H9 (cell line): ENCODE results near the gene GFI1. TPM values are rescaled to one million over a fixed set of nuclear protein-coding genes. Genes with fewer than 3 reads are reported as not detected.

Experiments
- DNase-seq: peaks from one replicate; pipeline ENCODE4 v3.0.0-alpha.2; 2017
- H2AFZ ChIP-seq: one replicate; pipeline ENCODE4 v1.6.1; 2013; ENCODE audit warnings: mild to moderate bottlenecking, low read length, control low read depth, moderate library complexity
- H2AK5ac ChIP-seq: 2 replicates; pipeline ENCODE4 v1.6.1; 2013; ENCODE audit warnings: low read length, control low read depth, mixed read lengths; ENCODE audit not compliant: insufficient read length
- H2BK120ac ChIP-seq: one replicate; pipeline ENCODE4 v1.6.1; 2013; ENCODE audit warnings: low read depth, mild to moderate bottlenecking, low read length, control low read depth, inconsistent platforms; ENCODE audit not compliant: poor library complexity, severe bottlenecking
- H2BK12ac ChIP-seq: 2 replicates; pipeline ENCODE4 v1.6.1; 2013; ENCODE audit warnings: low read length, control low read depth, mixed read lengths, low read depth; ENCODE audit not compliant: insufficient read length
- H2BK15ac ChIP-seq: 2 replicates; pipeline ENCODE4 v1.6.1; 2013; ENCODE audit warnings: low read depth, low read length, control low read depth
- H2BK20ac ChIP-seq: one replicate; pipeline ENCODE4 v1.6.1; 2013; ENCODE audit warnings: low read depth, mild to moderate bottlenecking, low read length, control low read depth, inconsistent platforms; ENCODE audit not compliant: poor library complexity, severe bottlenecking
- H2BK5ac ChIP-seq: 2 replicates; pipeline ENCODE4 v1.6.1; 2013; ENCODE audit warnings: low read length, control low read depth, mixed read lengths; ENCODE audit not compliant: insufficient read length
- H3K14ac ChIP-seq: 2 replicates; pipeline ENCODE4 v1.6.1; 2013; ENCODE audit warnings: low read length, control low read depth; ENCODE audit not compliant: insufficient read depth
- H3K18ac ChIP-seq: 2 replicates; pipeline ENCODE4 v1.6.1; 2013; ENCODE audit warnings: low read depth, mild to moderate bottlenecking, mixed read lengths, low read length, control low read depth; ENCODE audit not compliant: insufficient read length
- H3K23ac ChIP-seq: 2 replicates; pipeline ENCODE4 v1.6.1; 2013; ENCODE audit warnings: low read length, control low read depth, mixed read lengths, low read depth; ENCODE audit not compliant: insufficient read length
- H3K23me2 ChIP-seq: 2 replicates; pipeline ENCODE4 v1.6.1; 2013; ENCODE audit warnings: low read depth, mild to moderate bottlenecking, mixed read lengths, low read length, control low read depth; ENCODE audit not compliant: insufficient read length, poor library complexity, severe bottlenecking
- H3K27ac ChIP-seq: 2 replicates; pipeline ENCODE4 v1.5.1; 2013; ENCODE audit warnings: low read length, control low read depth, mixed read lengths, low read depth; ENCODE audit not compliant: insufficient read length
- H3K27me3 ChIP-seq: 2 replicates; pipeline ENCODE4 v1.6.1; 2013; ENCODE audit warnings: low read length, control low read depth, inconsistent platforms; ENCODE audit not compliant: insufficient read depth
- H3K4ac ChIP-seq: 2 replicates; pipeline ENCODE4 v1.6.1; 2013; ENCODE audit warnings: low read depth, mild to moderate bottlenecking, control low read depth, inconsistent platforms, low read length, moderate library complexity
- H3K4me1 ChIP-seq: 2 replicates; pipeline ENCODE4 v1.6.1; 2013; ENCODE audit warnings: low read length, control low read depth, inconsistent platforms; ENCODE audit not compliant: insufficient read depth
- H3K4me2 ChIP-seq: 2 replicates; pipeline ENCODE4 v1.6.1; 2013; ENCODE audit warnings: low read length, control low read depth, mixed read lengths; ENCODE audit not compliant: insufficient read length, insufficient read depth
- H3K56ac ChIP-seq: 2 replicates; pipeline ENCODE4 v1.6.1; 2013; ENCODE audit warnings: low read depth, mild to moderate bottlenecking, mixed read lengths, low read length, control low read depth; ENCODE audit not compliant: insufficient read length
- H3K79me1 ChIP-seq: 2 replicates; pipeline ENCODE4 v1.6.1; 2013; ENCODE audit warnings: low read depth, mild to moderate bottlenecking, moderate library complexity, low read length, control low read depth, inconsistent platforms; ENCODE audit not compliant: insufficient read depth, poor library complexity, severe bottlenecking
- H3K79me2 ChIP-seq: 2 replicates; pipeline ENCODE4 v1.6.1; 2013; ENCODE audit warnings: low read length, control low read depth, inconsistent platforms; ENCODE audit not compliant: insufficient read depth
- H3K9ac ChIP-seq: 2 replicates; pipeline ENCODE4 v1.6.1; 2013; ENCODE audit warnings: low read length, control low read depth, mixed read lengths; ENCODE audit not compliant: insufficient read length; ENCODE audit errors: extremely low read depth
- H3K9me3 ChIP-seq: one replicate; pipeline ENCODE4 v1.6.1; 2013; ENCODE audit warnings: low read depth, low read length, inconsistent platforms; ENCODE audit not compliant: control insufficient read depth
- H3T11ph ChIP-seq: one replicate; pipeline ENCODE4 v1.6.1; 2013; ENCODE audit warnings: mild to moderate bottlenecking, low read length, control low read depth, inconsistent platforms
- H4K20me1 ChIP-seq: one replicate; pipeline ENCODE4 v1.6.1; 2013; ENCODE audit not compliant: control insufficient read depth, insufficient read length, insufficient read depth
- H4K5ac ChIP-seq: 2 replicates; pipeline ENCODE4 v1.6.1; 2013; ENCODE audit warnings: low read depth, mild to moderate bottlenecking, mixed read lengths, low read length, control low read depth; ENCODE audit not compliant: insufficient read length
- H4K8ac ChIP-seq: replicated peaks from 2 replicates; pipeline ENCODE4 v1.6.1; 2013; ENCODE audit warnings: low read length, control low read depth, mixed read lengths, low read depth; ENCODE audit not compliant: insufficient read length
- H4K91ac ChIP-seq: 2 replicates; pipeline ENCODE4 v1.6.1; 2013; ENCODE audit warnings: low read depth, mild to moderate bottlenecking, moderate library complexity, mixed read lengths, low read length, control low read depth; ENCODE audit not compliant: insufficient read length
- H3K27ac Mint-ChIP-seq, 3 experiments: 2 replicates in 2 of 3; 3 replicates in 1 of 3; pipeline ENCODE4 v1.8.0; 2020 to 2021; ENCODE audit warnings: mixed read lengths in 3 of 3, mild to moderate bottlenecking in 1 of 3, moderate library complexity in 1 of 3
- H3K27me3 Mint-ChIP-seq: 2 replicates; pipeline ENCODE4 v1.8.0; 2021; ENCODE audit warnings: low read depth, mild to moderate bottlenecking, moderate library complexity, mixed read lengths
- H3K36me3 Mint-ChIP-seq, 3 experiments: 2 replicates in 2 of 3; 3 replicates in 1 of 3; pipeline ENCODE4 v1.8.0; 2020 to 2021; ENCODE audit warnings: low read depth in 3 of 3, mixed read lengths in 3 of 3; ENCODE audit not compliant: insufficient read depth in 1 of 3
- H3K4me1 Mint-ChIP-seq, 2 experiments: 2 replicates each; pipeline ENCODE4 v1.8.0; 2020; ENCODE audit warnings: mixed read lengths in 2 of 2
- H3K4me3 Mint-ChIP-seq, 2 experiments: 2 replicates in 1 of 2; 3 replicates in 1 of 2; pipeline ENCODE4 v1.8.0; 2020 to 2021; ENCODE audit warnings: mild to moderate bottlenecking in 2 of 2, mixed read lengths in 2 of 2, moderate library complexity in 1 of 2
- H3K9me3 Mint-ChIP-seq, 2 experiments: 2 replicates in 1 of 2; 3 replicates in 1 of 2; pipeline ENCODE4 v1.8.0; 2020; ENCODE audit warnings: mild to moderate bottlenecking in 2 of 2, mixed read lengths in 2 of 2, moderate library complexity in 1 of 2
- WGBS: extraction: QIAGEN DNeasy Blood & Tissue Kit; methylation state at CpG from one replicate; pipeline ENCODE4 v1.1.7; 2013; ENCODE audit warnings: missing lambda C conversion rate, low lambda C conversion rate, mixed read lengths; ENCODE audit not compliant: insufficient read length; ENCODE audit errors: extremely low coverage; 5-methylcytosine and 5-hydroxymethylcytosine counted together
- total RNA-seq: library from RNA; stranded (reverse); gene quantifications from 2 replicates; pipeline ENCODE4 v1.2.1, GENCODE V29; 2021
- TF ChIP-seq, protein P1 (sequence below): fragments of 200-600 bp; sonication (generic); conservative IDR thresholded peaks from 3 replicates; pipeline ENCODE4 v1.8.0; 2021; ENCODE audit warnings: antibody characterized with exemption, mild to moderate bottlenecking

Gene GFI1
- total RNA-seq, 1 experiment from 2014 or later, result 0.11 TPM

DNA sequence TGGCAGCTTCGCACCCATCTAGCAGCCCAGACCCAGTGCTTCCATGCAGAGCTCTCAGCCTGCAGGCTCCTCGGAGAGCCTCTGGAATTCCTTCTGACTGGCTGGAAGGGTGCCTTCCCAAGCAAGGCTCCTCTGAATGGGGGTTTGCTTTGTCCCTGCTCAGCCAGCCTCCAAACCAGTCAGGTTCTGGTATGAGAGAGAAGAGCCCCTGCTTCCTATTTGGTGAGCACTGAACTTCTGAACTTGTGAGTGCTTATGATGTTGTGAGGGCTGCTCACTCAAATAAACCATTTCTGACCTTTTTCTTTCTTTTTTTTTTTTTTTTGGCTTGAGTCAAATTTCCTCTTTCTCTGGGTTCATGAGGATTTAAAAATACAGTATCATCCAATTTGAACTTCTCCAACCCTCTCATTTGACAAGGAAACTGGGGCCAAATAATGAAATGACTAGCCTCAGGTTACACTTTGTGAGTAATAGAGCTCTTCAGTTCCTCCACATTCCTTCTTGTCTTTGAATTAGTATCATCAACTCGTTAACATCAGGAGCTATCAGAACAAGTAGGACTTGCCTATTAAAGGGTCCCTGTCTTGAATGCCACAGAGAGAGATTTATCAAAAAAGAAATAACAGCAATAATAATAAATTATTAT lies 39.6 kb downstream of the GFI1 start:
- no peaks in the 10 kb centered on the region for H3K23me2 ChIP-seq
- H3K4me1 ChIP-seq, result no peaks in the 10 kb centered on the region
- no peak overlapping the region for H2BK15ac ChIP-seq
- no peak overlapping the region for H3K23ac ChIP-seq
- peaks cover 10 to 11% of the 10 kb centered on the region in 2 experiments for H3K4me1 Mint-ChIP-seq
- no peak overlapping the region for H3K4me3 Mint-ChIP-seq
- H3K4me2 ChIP-seq, result no peak overlapping the region
- no peaks in the 10 kb centered on the region for H3K79me1 ChIP-seq
- no peaks in the 10 kb centered on the region for H3K36me3 Mint-ChIP-seq
- no peak overlapping the region for H4K91ac ChIP-seq
- no peak overlapping the region for H2BK120ac ChIP-seq
- WGBS, result no CpG with 5 or more reads among the region's 3 CpGs
- H3K4ac ChIP-seq, result no peak overlapping the region
- no peak overlapping the region for H3K27ac ChIP-seq
- H2BK12ac ChIP-seq, result no peak overlapping the region
- H3K27ac Mint-ChIP-seq, result no peak overlapping the region
- no peak overlapping the region for H3T11ph ChIP-seq
- H2BK20ac ChIP-seq, result no peak overlapping the region
- H3K9ac ChIP-seq, result no peak overlapping the region
- H4K8ac ChIP-seq, result no peak overlapping the region
- TF ChIP-seq, protein P1, sequence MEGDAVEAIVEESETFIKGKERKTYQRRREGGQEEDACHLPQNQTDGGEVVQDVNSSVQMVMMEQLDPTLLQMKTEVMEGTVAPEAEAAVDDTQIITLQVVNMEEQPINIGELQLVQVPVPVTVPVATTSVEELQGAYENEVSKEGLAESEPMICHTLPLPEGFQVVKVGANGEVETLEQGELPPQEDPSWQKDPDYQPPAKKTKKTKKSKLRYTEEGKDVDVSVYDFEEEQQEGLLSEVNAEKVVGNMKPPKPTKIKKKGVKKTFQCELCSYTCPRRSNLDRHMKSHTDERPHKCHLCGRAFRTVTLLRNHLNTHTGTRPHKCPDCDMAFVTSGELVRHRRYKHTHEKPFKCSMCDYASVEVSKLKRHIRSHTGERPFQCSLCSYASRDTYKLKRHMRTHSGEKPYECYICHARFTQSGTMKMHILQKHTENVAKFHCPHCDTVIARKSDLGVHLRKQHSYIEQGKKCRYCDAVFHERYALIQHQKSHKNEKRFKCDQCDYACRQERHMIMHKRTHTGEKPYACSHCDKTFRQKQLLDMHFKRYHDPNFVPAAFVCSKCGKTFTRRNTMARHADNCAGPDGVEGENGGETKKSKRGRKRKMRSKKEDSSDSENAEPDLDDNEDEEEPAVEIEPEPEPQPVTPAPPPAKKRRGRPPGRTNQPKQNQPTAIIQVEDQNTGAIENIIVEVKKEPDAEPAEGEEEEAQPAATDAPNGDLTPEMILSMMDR, result no peak
- no peak overlapping the region for H2AFZ ChIP-seq
- no peak overlapping the region for H3K18ac ChIP-seq
- H3K9me3 Mint-ChIP-seq, result no peaks in the 10 kb centered on the region
- peak; percentile 36 for DNase-seq
- no peak overlapping the region for H2BK5ac ChIP-seq
- no peaks in the 10 kb centered on the region for H3K79me2 ChIP-seq
- H3K56ac ChIP-seq, result no peak overlapping the region
- H3K14ac ChIP-seq, result no peak overlapping the region
- H4K5ac ChIP-seq, result no peak overlapping the region
- H3K27me3 Mint-ChIP-seq, result no peaks in the 10 kb centered on the region
- H3K27me3 ChIP-seq, result no peaks in the 10 kb centered on the region
- no peaks in the 10 kb centered on the region for H3K9me3 ChIP-seq
- H2AK5ac ChIP-seq, result no peak overlapping the region
- H4K20me1 ChIP-seq, result no peaks in the 10 kb centered on the region
